ENCODE results near the gene CRY1.
"Not testable (repeated sequence)": the region's sequence is repeated elsewhere in the genome, so short reads cannot be mapped to it uniquely, and the experiment has no call there.

CRY1 gene

GRCh38 chr12:107007411-107007810 is 85.9 kb downstream of the CRY1 start:
- no peak for DNase-seq (ENCODE audit: low read depth, low spot score)

GRCh38 chr12:107002665-107003064 is 90.7 kb downstream of the CRY1 start:
- DNase-seq (ENCODE audit: low read depth, low spot score) = not testable (repeated sequence)

- no peak for DNase-seq (ENCODE audit: low read depth, low spot score)
These were observed 93.9 kb downstream of the CRY1 start for GRCh38 chr12:106999446-106999845.

- no peak for DNase-seq (ENCODE audit: low read depth, low spot score)
These were observed 95.4 kb downstream of the CRY1 start for GRCh38 chr12:106997916-106998315.

- DNase-seq (ENCODE audit: low read depth, low spot score) = not testable (repeated sequence)
These were observed 97.2 kb downstream of the CRY1 start for GRCh38 chr12:106996102-106996501.

GRCh38 chr12:106994579-106995220 is 98.6 kb downstream of the CRY1 start:
- DNase-seq (ENCODE audit: low read depth, low spot score) = no peak

GRCh38 chr12:106987846-106988245 is 105.5 kb downstream of the CRY1 start:
- DNase-seq (ENCODE audit: low read depth, low spot score) = no peak

- peak; percentile 58 for DNase-seq (ENCODE audit: low read depth, low spot score)
These were observed 106.5 kb downstream of the CRY1 start, which contains the start of gene MTERF2 for GRCh38 chr12:106986625-106987389. TSS of gene MTERF2 (minus strand) at chr12:106987146. CDS start at chr12:106978714, 8,432 bp downstream.

GRCh38 chr12:106986135-106986534 is 107.2 kb downstream of the CRY1 start:
- no peak for DNase-seq (ENCODE audit: low read depth, low spot score)

GRCh38 chr12:106985479-106985878 is 107.9 kb downstream of the CRY1 start:
- no peak for DNase-seq (ENCODE audit: low read depth, low spot score)

- no peak for DNase-seq (ENCODE audit: low read depth, low spot score)
These were observed 108.7 kb downstream of the CRY1 start for GRCh38 chr12:106984588-106985137.

GRCh38 chr12:106982229-106982628 is 111.1 kb downstream of the CRY1 start:
- DNase-seq (ENCODE audit: low read depth, low spot score) = no peak

- DNase-seq (ENCODE audit: low read depth, low spot score) = no peak
These were observed 111.6 kb downstream of the CRY1 start for GRCh38 chr12:106981788-106982187.

GRCh38 chr12:106980944-106981343 is 112.4 kb downstream of the CRY1 start:
- DNase-seq (ENCODE audit: low read depth, low spot score) = no peak

GRCh38 chr12:106978035-106978800 is 115.1 kb downstream of the CRY1 start:
- no peak for DNase-seq (ENCODE audit: low read depth, low spot score)

GRCh38 chr12:106976668-106977067 is 116.7 kb downstream of the CRY1 start:
- DNase-seq (ENCODE audit: low read depth, low spot score) = no peak

- DNase-seq (ENCODE audit: low read depth, low spot score) = no peak
These were observed 117.2 kb downstream of the CRY1 start for GRCh38 chr12:106975993-106976658.

- DNase-seq (ENCODE audit: low read depth, low spot score) = no peak
These were observed 118.3 kb downstream of the CRY1 start for GRCh38 chr12:106975098-106975497.

- DNase-seq (ENCODE audit: low read depth, low spot score) = no peak
These were observed 118.8 kb downstream of the CRY1 start for GRCh38 chr12:106974511-106974910.

GRCh38 chr12:106973545-106973944 is 119.8 kb downstream of the CRY1 start:
- DNase-seq (ENCODE audit: low read depth, low spot score) = no peak

- DNase-seq (ENCODE audit: low read depth, low spot score) = no peak
These were observed 122.3 kb downstream of the CRY1 start for GRCh38 chr12:106971065-106971464.

Measured in activated CD4-positive, CD25-positive, alpha-beta regulatory T cell treated with anti-CD3 and anti-CD28 coated beads, Interleukin-2, amount 50 U/mL, for 16 hours (primary cell).